Hepatocyte (in vitro differentiated cells): ENCODE results near the gene CABCOCO1. TPM values are rescaled to one million over a fixed set of nuclear protein-coding genes. Genes with fewer than 3 reads are reported as not detected.

Source experiments
- DNase-seq: peaks from one replicate; pipeline ENCODE4 v3.0.0-alpha.2; 2016; ENCODE audit warnings: low spot score
- H2AFZ ChIP-seq: fragments of 200-600 bp; sonication (generic); 2 replicates; pipeline ENCODE4 v1.6.0; 2016; ENCODE audit warnings: antibody characterized with exemption, mild to moderate bottlenecking
- H3K27ac ChIP-seq: fragments of 200-600 bp; sonication (generic); 2 replicates; pipeline ENCODE4 v1.5.1; 2016; ENCODE audit warnings: mild to moderate bottlenecking
- H3K27me3 ChIP-seq: fragments of 200-600 bp; sonication (generic); 2 replicates; pipeline ENCODE4 v1.6.1; 2016
- H3K36me3 ChIP-seq: fragments of 200-600 bp; sonication (generic); replicated peaks from 2 replicates; pipeline ENCODE4 v1.5.1; 2016; ENCODE audit warnings: low read depth; ENCODE audit not compliant: insufficient read depth
- H3K4me1 ChIP-seq: fragments of 200-600 bp; sonication (generic); 2 replicates; pipeline ENCODE4 v1.5.1; 2016; ENCODE audit warnings: mild to moderate bottlenecking, moderate library complexity; ENCODE audit not compliant: insufficient read depth
- H3K4me2 ChIP-seq: fragments of 200-600 bp; sonication (generic); 2 replicates; pipeline ENCODE4 v1.6.0; 2016
- H3K4me3 ChIP-seq: fragments of 200-600 bp; sonication (generic); 2 replicates; pipeline ENCODE4 v1.5.1; 2016; ENCODE audit warnings: mild to moderate bottlenecking
- H3K79me2 ChIP-seq: fragments of 200-600 bp; sonication (generic); 2 replicates; pipeline ENCODE4 v1.6.0; 2017; ENCODE audit warnings: mild to moderate bottlenecking
- H3K9me2 ChIP-seq: fragments of 200-600 bp; sonication (generic); replicated peaks from 2 replicates; pipeline ENCODE4 v1.6.0; 2017; ENCODE audit warnings: mild to moderate bottlenecking; ENCODE audit not compliant: insufficient read depth
- H3K9me3 ChIP-seq: fragments of 200-600 bp; sonication (generic); 2 replicates; pipeline ENCODE4 v1.5.1; 2016; ENCODE audit warnings: low read depth, mild to moderate bottlenecking
- H4K20me1 ChIP-seq: fragments of 200-600 bp; sonication (generic); 2 replicates; pipeline ENCODE4 v1.6.0; 2016; ENCODE audit warnings: mild to moderate bottlenecking; ENCODE audit not compliant: insufficient read depth, poor library complexity, severe bottlenecking
- EZH2 ChIP-seq: fragments of 200-600 bp; sonication (generic); IDR thresholded peaks from 2 replicates; pipeline ENCODE4 v1.6.1; 2016; ENCODE audit warnings: antibody characterized with exemption, mild to moderate bottlenecking, borderline replicate concordance
- EZH2phosphoT487 ChIP-seq: fragments of 200-600 bp; sonication (generic); IDR thresholded peaks from one replicate; pipeline ENCODE4 v1.6.1; 2018; ENCODE audit warnings: antibody characterized with exemption, mild to moderate bottlenecking, low read depth, moderate library complexity; ENCODE audit not compliant: unreplicated experiment, severe bottlenecking
- WGBS: methylation state at CpG from one replicate; pipeline ENCODE4 v1.1.6; 2016; ENCODE audit warnings: low lambda C conversion rate; ENCODE audit errors: missing lambda C conversion rate; 5-methylcytosine and 5-hydroxymethylcytosine counted together
- polyA plus RNA-seq: library from polyadenylated mRNA; unstranded; fragments of >200 nt; fragmentation: Nextera tagmentation; extraction: Ambion mirVana; gene quantifications from 2 replicates; pipeline ENCODE4 v1.2.1, GENCODE V29; 2016
- total RNA-seq: library from RNA; depleted of rRNA; stranded (reverse); fragments of >200 nt; gene quantifications from 2 replicates; pipeline ENCODE4 v1.2.3, GENCODE V29; 2014
- TF ChIP-seq, protein P1 (sequence below): fragments of 200-600 bp; sonication (generic); IDR thresholded peaks from 2 replicates; pipeline ENCODE4 v1.5.1; 2016; ENCODE audit warnings: antibody characterized with exemption, mild to moderate bottlenecking; ENCODE audit not compliant: poor library complexity

CABCOCO1 gene
- total and polyA plus RNA-seq, 2 experiments from 2014 or later: 1.4 to 1.6 TPM

DNA sequence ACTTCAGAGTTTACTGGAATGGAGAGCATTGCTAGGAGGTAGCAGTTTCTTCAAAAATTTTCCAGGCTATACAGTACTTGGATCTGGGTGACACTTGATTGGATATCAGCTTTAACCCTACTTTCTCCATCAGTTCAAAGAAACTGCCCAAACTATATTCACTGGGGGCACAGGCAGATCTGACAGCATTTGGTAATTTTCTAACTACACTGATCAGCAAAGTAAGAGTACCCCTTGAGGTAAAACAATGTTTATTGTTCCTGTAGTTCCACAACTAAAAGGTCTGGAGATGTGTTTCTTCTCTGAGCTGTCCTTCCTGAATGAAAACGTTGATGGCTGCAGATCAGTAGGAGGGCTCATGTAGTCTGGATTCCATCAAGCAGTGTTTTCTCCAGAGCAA is 104.2 kb downstream of the CABCOCO1 start:
- Histone ChIP-seq H3K27ac (no peak overlapping the region), H3K9me3 (no peaks in the 10 kb centered on the region), H3K9me2 (no peaks in the 10 kb centered on the region), H3K36me3 (no peaks in the 10 kb centered on the region), H3K4me3 (no peak overlapping the region), H3K27me3 (no peaks in the 10 kb centered on the region), H3K4me1 (peaks cover 2% of the 10 kb centered on the region), H4K20me1 (no peaks in the 10 kb centered on the region), H3K4me2 (no peak overlapping the region), H2AFZ (no peak overlapping the region), H3K79me2 (no peaks in the 10 kb centered on the region)
- TF ChIP-seq, protein P1, sequence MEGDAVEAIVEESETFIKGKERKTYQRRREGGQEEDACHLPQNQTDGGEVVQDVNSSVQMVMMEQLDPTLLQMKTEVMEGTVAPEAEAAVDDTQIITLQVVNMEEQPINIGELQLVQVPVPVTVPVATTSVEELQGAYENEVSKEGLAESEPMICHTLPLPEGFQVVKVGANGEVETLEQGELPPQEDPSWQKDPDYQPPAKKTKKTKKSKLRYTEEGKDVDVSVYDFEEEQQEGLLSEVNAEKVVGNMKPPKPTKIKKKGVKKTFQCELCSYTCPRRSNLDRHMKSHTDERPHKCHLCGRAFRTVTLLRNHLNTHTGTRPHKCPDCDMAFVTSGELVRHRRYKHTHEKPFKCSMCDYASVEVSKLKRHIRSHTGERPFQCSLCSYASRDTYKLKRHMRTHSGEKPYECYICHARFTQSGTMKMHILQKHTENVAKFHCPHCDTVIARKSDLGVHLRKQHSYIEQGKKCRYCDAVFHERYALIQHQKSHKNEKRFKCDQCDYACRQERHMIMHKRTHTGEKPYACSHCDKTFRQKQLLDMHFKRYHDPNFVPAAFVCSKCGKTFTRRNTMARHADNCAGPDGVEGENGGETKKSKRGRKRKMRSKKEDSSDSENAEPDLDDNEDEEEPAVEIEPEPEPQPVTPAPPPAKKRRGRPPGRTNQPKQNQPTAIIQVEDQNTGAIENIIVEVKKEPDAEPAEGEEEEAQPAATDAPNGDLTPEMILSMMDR: no peak
- TF ChIP-seq EZH2phosphoT487: no peak
- no peak for TF ChIP-seq EZH2
- 19% methylated on average over 1 of the region's 1 CpG for WGBS
- DNase-seq: no peak

DNA sequence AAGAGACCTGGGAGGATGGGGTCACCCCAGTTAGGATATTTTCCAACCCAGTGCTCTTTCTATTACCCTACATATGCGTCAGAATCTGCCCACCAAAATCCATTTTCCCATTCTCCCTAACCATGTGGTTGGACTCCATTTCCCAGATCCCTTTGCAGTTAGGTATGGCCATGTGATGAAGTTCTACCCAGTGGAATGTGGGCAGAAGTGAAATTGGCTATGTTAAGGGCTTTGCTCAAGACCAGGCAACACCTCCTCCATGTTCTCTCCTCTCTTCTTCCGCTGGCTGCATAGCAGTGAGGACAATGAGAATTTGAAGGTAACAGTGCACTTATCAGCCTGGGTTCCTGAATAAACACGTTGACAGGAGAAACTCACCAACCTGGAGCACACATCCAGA is 111.3 kb downstream of the CABCOCO1 start:
- no peak for DNase-seq
- Histone ChIP-seq H2AFZ (no peak overlapping the region), H3K79me2 (no peaks in the 10 kb centered on the region), H4K20me1 (no peaks in the 10 kb centered on the region), H3K4me1 (no peaks in the 10 kb centered on the region), H3K9me3 (no peaks in the 10 kb centered on the region), H3K36me3 (no peaks in the 10 kb centered on the region), H3K4me2 (no peak overlapping the region), H3K27ac (no peak overlapping the region), H3K4me3 (no peak overlapping the region), H3K9me2 (no peaks in the 10 kb centered on the region), H3K27me3 (no peaks in the 10 kb centered on the region)
- TF ChIP-seq EZH2phosphoT487 (no peak), EZH2 (no peak)
- TF ChIP-seq, protein P1: no peak
- 92% methylated on average over 3 of the region's 3 CpGs for WGBS

DNA sequence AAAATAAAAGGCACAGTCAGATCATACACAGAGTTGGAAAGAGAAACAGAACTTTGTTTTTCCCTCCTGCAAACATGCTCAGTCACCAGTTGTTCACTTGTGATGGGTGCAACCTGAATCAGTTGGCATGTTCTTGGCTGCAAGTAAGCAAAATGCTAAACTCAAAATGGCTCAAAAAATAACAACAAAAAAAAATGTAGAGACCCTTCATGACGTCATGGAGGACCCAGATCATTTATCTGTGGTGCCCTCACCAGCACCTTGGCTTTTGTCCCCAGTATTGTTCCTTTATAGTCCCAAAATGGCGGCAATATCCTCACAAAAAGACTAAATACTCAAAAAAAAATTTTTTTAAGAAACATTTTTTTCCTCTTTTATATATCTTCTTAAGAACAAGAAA is 112.4 kb downstream of the CABCOCO1 start:
- DNase-seq: no peak
- H3K4me1 ChIP-seq: no peaks in the 10 kb centered on the region
- TF ChIP-seq, protein P1: no peak
- TF ChIP-seq EZH2 (no peak), EZH2phosphoT487 (no peak)
- H3K79me2 ChIP-seq: no peaks in the 10 kb centered on the region
- H3K9me2 ChIP-seq: no peaks in the 10 kb centered on the region
- no peaks in the 10 kb centered on the region for H3K27me3 ChIP-seq
- no peaks in the 10 kb centered on the region for H4K20me1 ChIP-seq
- no peak overlapping the region for H3K4me2 ChIP-seq
- no peaks in the 10 kb centered on the region for H3K36me3 ChIP-seq
- no peak overlapping the region for H2AFZ ChIP-seq
- H3K4me3 ChIP-seq: no peak overlapping the region
- H3K27ac ChIP-seq: no peak overlapping the region
- H3K9me3 ChIP-seq: no peaks in the 10 kb centered on the region
- 77% methylated on average over 2 of the region's 2 CpGs for WGBS
